Measurements from ENCODE around the gene KIF12. TPM values are rescaled to one million over a fixed set of nuclear protein-coding genes. Genes with fewer than 3 reads are reported as not detected.

The KIF12 gene
- total and polyA plus RNA-seq, 2 of the 13 experiments (the other 11 are each of a cell fraction or from before 2014, with no cell fraction given), result 1.8 to 12.5 TPM

GRCh38 chr9:114078021-114078780 lies 20.9 kb downstream of the KIF12 start, which contains the start of gene AMBP (continued):
- peak; percentile 92 for TF ChIP-seq RERE (CRISPR knock-in tag; IDR thresholded peaks at IDR 0.05; ENCODE audit: low read depth)
- no peak; the same call in 1 of the 2 replicates for TF ChIP-seq ZBTB42 (CRISPR knock-in tag; IDR thresholded peaks at IDR 0.05)
- TF ChIP-seq SYNCRIP (IDR thresholded peaks at IDR 0.05; ENCODE audit: insufficient read depth, low read depth, low read length), result no peak
- TF ChIP-seq CCAR2 (optimal IDR thresholded peaks at IDR 0.05; ENCODE audit: low read depth, low read length), result no peak
- TF ChIP-seq ZNF136 (CRISPR knock-in tag; IDR thresholded peaks at IDR 0.05; ENCODE audit: low read depth), result peak; percentile 67; the same call in 1 of the 2 replicates
- TF ChIP-seq RXRA (CRISPR knock-in tag; IDR thresholded peaks at IDR 0.05), result peak; percentile 100
- TF ChIP-seq NFKBIZ (CRISPR knock-in tag; IDR thresholded peaks at IDR 0.05), result peak; percentile 93; the same call in 1 of the 2 replicates
- TF ChIP-seq HDAC2 (CRISPR knock-in tag; IDR thresholded peaks at IDR 0.05), result peak; percentile 97
- peak; percentile 94; the same call in 1 of the 2 replicates for TF ChIP-seq MED13 (CRISPR knock-in tag; IDR thresholded peaks at IDR 0.05)
- no peak; the same call in 1 of the 2 replicates for TF ChIP-seq NKX3-1 (CRISPR knock-in tag; IDR thresholded peaks at IDR 0.05)
- no peak for TF ChIP-seq ZNF253 (CRISPR knock-in tag; IDR thresholded peaks at IDR 0.05; ENCODE audit: borderline replicate concordance)
- TF ChIP-seq FOXO1 (CRISPR knock-in tag; IDR thresholded peaks at IDR 0.05), result peak; percentile 97
- TF ChIP-seq FUBP1 (CRISPR knock-in tag; IDR thresholded peaks at IDR 0.05; ENCODE audit: borderline replicate concordance), result peak; percentile 57; the same call in 1 of the 2 replicates
- TF ChIP-seq ZNF704 (CRISPR knock-in tag; IDR thresholded peaks at IDR 0.05; ENCODE audit: borderline replicate concordance), result no peak
- no peak for TF ChIP-seq RFX3 (CRISPR knock-in tag; IDR thresholded peaks at IDR 0.05)
- TF ChIP-seq NR2F1 (CRISPR knock-in tag; IDR thresholded peaks at IDR 0.05), result peak; percentile 96 to 98
